OCI-LY3 (cell line): Measurements from ENCODE around the gene AKR1C2.
"Not testable (repeated sequence)": the region's sequence is repeated elsewhere in the genome, so short reads cannot be mapped to it uniquely, and the experiment has no call there.

Experiments used
- H2AFZ ChIP-seq: fragments of 200-600, 300-600 bp; shearing (Covaris generic); 2 replicates; pipeline ENCODE4 v1.6.0; 2014; ENCODE audit warnings: antibody characterized with exemption, low read depth, low read length
- H3K27ac ChIP-seq: fragments of 200-600, 300-600 bp; sonication (generic); 2 replicates; pipeline ENCODE4 v1.5.1; 2014; ENCODE audit warnings: mild to moderate bottlenecking, low read length, moderate library complexity, mixed read lengths
- H3K27me3 ChIP-seq: fragments of 200-600, 300-600 bp; sonication (generic); 2 replicates; pipeline ENCODE4 v1.6.1; 2014; ENCODE audit warnings: low read depth, low read length, mixed read lengths
- H3K36me3 ChIP-seq: fragments of 200-600, 300-600 bp; sonication (generic); replicated peaks from 2 replicates; pipeline ENCODE3; 2014; ENCODE audit warnings: low read depth, low read length, mixed read lengths
- H3K4me1 ChIP-seq: fragments of 300-600, 200-600 bp; sonication (generic); 2 replicates; pipeline ENCODE4 v1.6.1; 2014; ENCODE audit warnings: low read length, mixed read lengths
- H3K4me2 ChIP-seq: fragments of 200-600, 300-600 bp; sonication (generic); 2 replicates; pipeline ENCODE4 v1.6.1; 2014; ENCODE audit warnings: low read length, mixed read lengths
- H3K4me3 ChIP-seq: fragments of 300-600, 200-600 bp; sonication (generic); 2 replicates; pipeline ENCODE4 v1.5.1; 2014; ENCODE audit warnings: antibody characterized with exemption, mild to moderate bottlenecking, low read length, moderate library complexity
- H3K79me2 ChIP-seq: fragments of 300-600, 200-600 bp; shearing (Covaris generic); 2 replicates; pipeline ENCODE4 v1.6.1; 2014; ENCODE audit warnings: mild to moderate bottlenecking, low read length, mixed read lengths
- H3K9ac ChIP-seq: fragments of 300-600, 200-600 bp; shearing (Covaris generic); 2 replicates; pipeline ENCODE4 v1.6.0; 2014; ENCODE audit warnings: mild to moderate bottlenecking, low read length, moderate library complexity
- H3K9me3 ChIP-seq: fragments of 200-600, 300-600 bp; shearing (Covaris generic); 2 replicates; pipeline ENCODE4 v1.6.1; 2014; ENCODE audit warnings: low read length, mixed read lengths; ENCODE audit not compliant: insufficient read depth
- H4K20me1 ChIP-seq: fragments of 200-600, 300-600 bp; sonication (generic); 2 replicates; pipeline ENCODE4 v1.6.1; 2016; ENCODE audit warnings: low read length, mixed read lengths; ENCODE audit not compliant: insufficient read depth
- CTCF ChIP-seq: fragments of 200-600, 300-600 bp; sonication (generic); IDR thresholded peaks from 2 replicates; pipeline ENCODE4 v1.5.1; 2014; ENCODE audit warnings: antibody characterized with exemption, low read length, low read depth
- EZH2phosphoT487 ChIP-seq: fragments of 200-600 bp; shearing (Covaris generic); IDR thresholded peaks from 2 replicates; pipeline ENCODE4 v1.6.1; 2018; ENCODE audit warnings: antibody characterized with exemption, mixed run types, low read depth

The AKR1C2 gene

GRCh38 chr10:4941540-4942330 is 61.9 kb downstream of the AKR1C2 start:
- TF ChIP-seq EZH2phosphoT487 (no peak), CTCF (no peak)
- Histone ChIP-seq H3K4me2 (no peak overlapping the region), H2AFZ (no peak overlapping the region)

DNA sequence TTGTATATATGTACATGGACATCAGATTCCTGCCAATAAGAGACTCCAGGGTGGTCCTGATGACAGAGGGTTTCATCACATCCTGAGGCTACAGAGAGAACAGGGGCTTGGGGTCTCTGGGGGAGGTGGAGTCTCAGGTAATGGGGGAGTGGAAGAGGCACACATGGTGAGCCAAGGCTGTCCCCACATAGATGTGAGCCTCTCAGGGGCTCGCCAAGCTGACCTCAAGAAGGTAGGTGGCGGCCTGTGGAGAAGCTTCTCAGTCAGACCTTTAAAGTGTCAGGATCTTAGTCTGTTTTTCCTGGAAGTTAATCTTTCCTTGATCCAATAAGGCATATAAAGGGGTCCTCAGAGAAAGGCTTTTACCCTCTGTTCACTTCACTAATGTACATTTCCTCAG is 62.7 kb downstream of the AKR1C2 start:
- H3K36me3 ChIP-seq, H4K20me1 ChIP-seq, H3K4me3 ChIP-seq, H3K79me2 ChIP-seq, H3K9ac ChIP-seq, H3K27ac ChIP-seq, H3K9me3 ChIP-seq, H3K4me1 ChIP-seq, H2AFZ ChIP-seq, H3K4me2 ChIP-seq: not testable (repeated sequence)
- H3K27me3 ChIP-seq, result peaks cover 17% of the 10 kb centered on the region

More at GRCh38 chr10:4941540-4942330, 61.9 kb downstream of the AKR1C2 start:
- Histone ChIP-seq H3K4me1 (no peaks in the 10 kb centered on the region), H3K27ac (no peak overlapping the region), H3K4me3 (no peak overlapping the region), H3K79me2 (no peaks in the 10 kb centered on the region), H3K9me3 (no peaks in the 10 kb centered on the region), H3K27me3 (peaks cover 17% of the 10 kb centered on the region), H3K36me3 (no peaks in the 10 kb centered on the region), H4K20me1 (no peaks in the 10 kb centered on the region), H3K9ac (no peak overlapping the region)

GRCh38 chr10:4940073-4940428 is 63.6 kb downstream of the AKR1C2 start:
- not testable (repeated sequence) for H3K4me1 ChIP-seq, H3K27ac ChIP-seq, H3K9ac ChIP-seq, H4K20me1 ChIP-seq, H2AFZ ChIP-seq, H3K4me2 ChIP-seq, H3K36me3 ChIP-seq, H3K9me3 ChIP-seq, H3K4me3 ChIP-seq, H3K79me2 ChIP-seq
- H3K27me3 ChIP-seq, result peaks cover 17% of the 10 kb centered on the region

DNA sequence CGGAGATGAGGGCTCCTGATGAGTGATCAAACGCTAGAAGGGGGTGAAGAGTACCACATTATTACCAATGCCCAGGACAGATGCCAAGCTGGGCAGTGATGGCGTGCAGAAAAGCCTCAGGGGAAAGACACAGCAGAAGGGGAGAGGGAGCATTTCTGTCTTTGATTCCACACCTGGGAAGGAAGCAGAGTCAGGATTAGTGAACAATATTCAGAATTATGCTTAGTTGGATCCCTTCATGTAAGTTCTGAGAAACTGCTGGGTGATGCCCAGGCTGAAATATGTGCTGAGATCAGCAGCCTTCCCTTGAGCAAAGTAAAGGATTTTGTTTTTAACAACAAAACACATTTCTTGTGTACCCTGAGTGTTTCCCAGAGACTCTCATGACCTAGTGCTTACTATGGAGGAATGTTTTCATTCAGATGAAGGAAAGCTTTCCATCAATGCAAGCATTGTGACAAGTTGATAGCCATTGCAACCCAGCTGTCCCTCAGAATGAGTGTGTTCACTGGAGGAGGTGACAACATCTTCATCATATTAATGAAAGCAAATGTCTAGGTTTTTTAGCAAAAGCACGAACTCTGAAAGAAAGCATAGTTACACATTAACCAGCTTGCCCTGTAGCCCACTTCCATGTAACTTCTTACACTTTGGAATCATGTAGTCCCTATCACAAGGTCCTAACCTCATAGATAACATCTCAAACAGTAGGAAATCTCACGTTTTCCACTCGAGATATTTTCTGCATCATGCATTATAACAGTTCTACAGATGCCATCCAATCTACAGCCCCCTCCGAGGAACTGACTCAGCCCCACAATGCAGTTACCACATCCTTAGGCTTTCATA is 64.2 kb downstream of the AKR1C2 start:
- no peaks in the 10 kb centered on the region for H3K36me3 ChIP-seq
- H4K20me1 ChIP-seq, result no peaks in the 10 kb centered on the region
- H3K79me2 ChIP-seq, result no peaks in the 10 kb centered on the region
- H3K27me3 ChIP-seq, result peaks cover 17% of the 10 kb centered on the region
- no peak overlapping the region for H3K27ac ChIP-seq
- H2AFZ ChIP-seq, result no peak overlapping the region
- H3K4me3 ChIP-seq, result no peak overlapping the region
- H3K4me2 ChIP-seq, result no peak overlapping the region
- no peak for TF ChIP-seq CTCF
- no peak for TF ChIP-seq EZH2phosphoT487
- no peaks in the 10 kb centered on the region for H3K9me3 ChIP-seq
- no peak overlapping the region for H3K9ac ChIP-seq
- H3K4me1 ChIP-seq, result no peaks in the 10 kb centered on the region
